Lower leg skin (tissue), 3 donors: ENCODE results near the gene TMEM156.

Experiments
- POLR2A ChIP-seq, 2 donors: fragments of 450-650 bp; IDR thresholded peaks; one replicate each; pipeline ENCODE4 v1.6.1; 2016 to 2017; ENCODE audit warnings: antibody characterized with exemption in 2 of 2, mild to moderate bottlenecking in 1 of 2, moderate library complexity in 1 of 2
- TF ChIP-seq, protein P1 (sequence below), 3 donors: fragments of 450-650 bp; IDR thresholded peaks; one replicate each; pipeline ENCODE4 v1.5.1; 2016; ENCODE audit warnings: antibody characterized with exemption in 3 of 3, mild to moderate bottlenecking in 3 of 3, moderate library complexity in 2 of 3

- TF ChIP-seq, protein P1, sequence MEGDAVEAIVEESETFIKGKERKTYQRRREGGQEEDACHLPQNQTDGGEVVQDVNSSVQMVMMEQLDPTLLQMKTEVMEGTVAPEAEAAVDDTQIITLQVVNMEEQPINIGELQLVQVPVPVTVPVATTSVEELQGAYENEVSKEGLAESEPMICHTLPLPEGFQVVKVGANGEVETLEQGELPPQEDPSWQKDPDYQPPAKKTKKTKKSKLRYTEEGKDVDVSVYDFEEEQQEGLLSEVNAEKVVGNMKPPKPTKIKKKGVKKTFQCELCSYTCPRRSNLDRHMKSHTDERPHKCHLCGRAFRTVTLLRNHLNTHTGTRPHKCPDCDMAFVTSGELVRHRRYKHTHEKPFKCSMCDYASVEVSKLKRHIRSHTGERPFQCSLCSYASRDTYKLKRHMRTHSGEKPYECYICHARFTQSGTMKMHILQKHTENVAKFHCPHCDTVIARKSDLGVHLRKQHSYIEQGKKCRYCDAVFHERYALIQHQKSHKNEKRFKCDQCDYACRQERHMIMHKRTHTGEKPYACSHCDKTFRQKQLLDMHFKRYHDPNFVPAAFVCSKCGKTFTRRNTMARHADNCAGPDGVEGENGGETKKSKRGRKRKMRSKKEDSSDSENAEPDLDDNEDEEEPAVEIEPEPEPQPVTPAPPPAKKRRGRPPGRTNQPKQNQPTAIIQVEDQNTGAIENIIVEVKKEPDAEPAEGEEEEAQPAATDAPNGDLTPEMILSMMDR (IDR thresholded peaks at IDR 0.05): no peak
- TF ChIP-seq POLR2A (IDR thresholded peaks at IDR 0.05): no peak
These were observed 74.9 kb downstream of the TMEM156 start for GRCh38 chr4:38957261-38957815.
